ENCODE results near the gene TIPARP. TPM values are rescaled to one million over a fixed set of nuclear protein-coding genes. Genes with fewer than 3 reads are reported as not detected.
A peak's percentile ranks its signal among the peaks of the same experiment; 100 is the strongest.

Gene TIPARP
- total and polyA plus RNA-seq, 7 experiments from 2014 or later: 4.2 to 66.6 (median 63.6) TPM

DNA sequence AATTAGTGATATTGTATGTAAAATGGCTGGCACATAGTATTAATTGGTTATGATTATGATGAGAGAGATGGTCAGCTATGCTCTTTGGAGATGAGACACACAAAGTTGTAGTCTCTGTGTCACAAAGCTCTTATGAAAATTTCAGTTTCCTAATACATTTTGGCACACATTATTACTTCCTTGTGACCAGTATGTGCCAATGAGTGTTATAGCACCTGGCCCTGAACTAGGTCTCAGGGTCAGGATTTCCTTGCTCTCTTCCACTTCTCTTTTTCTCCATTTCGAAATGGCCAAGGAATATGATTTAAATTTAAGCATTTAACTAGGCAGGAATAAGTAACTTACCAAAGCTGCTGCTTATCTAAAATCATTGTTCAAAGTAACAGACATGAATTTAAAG is 28.0 kb downstream of the TIPARP start:
- intact Hi-C loops (cut with micrococcal nuclease): no loop called here
- POLR2A ChIA-PET: no interaction called here

GRCh38 chr3:156704370-156705036 is 30.1 kb downstream of the TIPARP start:
- H3K27ac ChIP-seq (ENCODE audit: low read depth, low read length): no peak overlapping the region
- CTCF ChIA-PET: no interaction called here
- peaks cover 0 to 22% (median 10%) of the 10 kb centered on the region in 3 experiments for H3K36me3 ChIP-seq (ENCODE audit: control insufficient read depth in 2 of 3, insufficient read depth in 3 of 3, low read length in 3 of 3)
- Mint-ChIP-seq H3K4me3 (no peak overlapping the region), H3K4me1 (peaks cover 0 to 58% (median 7%) of the 10 kb centered on the region in 7 donors), H3K36me3 (peaks cover 0 to 56% (median 14%) of the 10 kb centered on the region in 5 donors), H3K9me3 (no peaks in the 10 kb centered on the region), H3K27ac (peak overlapping the region in 3 of 9 donors; percentile 3 to 31 (median 17)), H3K27me3 (no peaks in the 10 kb centered on the region)
- no peak overlapping the region for H3K4me3 ChIP-seq (ENCODE audit: low read length)
- intact Hi-C loops (cut with micrococcal nuclease): loop anchor here in 1 of 2 donors (5.0 kb wide), 1 partner anchor 108 kb away; no protein-coding TSS in a partner anchor
- no peaks in the 10 kb centered on the region for H3K9me3 ChIP-seq (ENCODE audit: control insufficient read depth in 2 of 3, low read length in 3 of 3)
- POLR2A ChIA-PET: no interaction called here
- no peak for ATAC-seq
- no peak for DNase-seq
- H3K4me1 ChIP-seq (ENCODE audit: control insufficient read depth in 2 of 2, insufficient read depth in 2 of 2, low read length in 2 of 2): no peaks in the 10 kb centered on the region
- H3K27me3 ChIP-seq (ENCODE audit: control insufficient read depth in 2 of 2, insufficient read depth in 2 of 2, low read length in 2 of 2): no peaks in the 10 kb centered on the region

More for the DNA sequence above, 28.0 kb downstream of the TIPARP start:
- ATAC-seq (no peak), DNase-seq (no peak)
- H3K27ac Mint-ChIP-seq: peak overlapping the region in 1 of 9 donors; percentile 67
- Histone ChIP-seq H3K4me3 (ENCODE audit: low read length) (no peak overlapping the region), H3K27me3 (ENCODE audit: control insufficient read depth in 2 of 2, insufficient read depth in 2 of 2, low read length in 2 of 2) (no peaks in the 10 kb centered on the region), H3K27ac (ENCODE audit: low read depth, low read length) (no peak overlapping the region), H3K9me3 (ENCODE audit: control insufficient read depth in 2 of 3, low read length in 3 of 3) (no peaks in the 10 kb centered on the region), H3K36me3 (ENCODE audit: control insufficient read depth in 2 of 3, insufficient read depth in 3 of 3, low read length in 3 of 3) (peaks cover 0 to 25% (median 10%) of the 10 kb centered on the region in 3 experiments), H3K4me1 (ENCODE audit: control insufficient read depth in 2 of 2, insufficient read depth in 2 of 2, low read length in 2 of 2) (no peaks in the 10 kb centered on the region)
- peaks cover 0 to 68% (median 9%) of the 10 kb centered on the region in 7 donors for H3K4me1 Mint-ChIP-seq
- no peaks in the 10 kb centered on the region for H3K9me3 Mint-ChIP-seq
- H3K4me3 Mint-ChIP-seq: no peak overlapping the region
- H3K36me3 Mint-ChIP-seq: peaks cover 4 to 67% (median 24%) of the 10 kb centered on the region in 5 donors
- CTCF ChIA-PET: interaction anchor here (0.6 to 0.8 kb wide), 2 partner anchors 137 to 384 kb away, joined by 3 read pairs; no protein-coding TSS in a partner anchor
- no peaks in the 10 kb centered on the region for H3K27me3 Mint-ChIP-seq

DNA sequence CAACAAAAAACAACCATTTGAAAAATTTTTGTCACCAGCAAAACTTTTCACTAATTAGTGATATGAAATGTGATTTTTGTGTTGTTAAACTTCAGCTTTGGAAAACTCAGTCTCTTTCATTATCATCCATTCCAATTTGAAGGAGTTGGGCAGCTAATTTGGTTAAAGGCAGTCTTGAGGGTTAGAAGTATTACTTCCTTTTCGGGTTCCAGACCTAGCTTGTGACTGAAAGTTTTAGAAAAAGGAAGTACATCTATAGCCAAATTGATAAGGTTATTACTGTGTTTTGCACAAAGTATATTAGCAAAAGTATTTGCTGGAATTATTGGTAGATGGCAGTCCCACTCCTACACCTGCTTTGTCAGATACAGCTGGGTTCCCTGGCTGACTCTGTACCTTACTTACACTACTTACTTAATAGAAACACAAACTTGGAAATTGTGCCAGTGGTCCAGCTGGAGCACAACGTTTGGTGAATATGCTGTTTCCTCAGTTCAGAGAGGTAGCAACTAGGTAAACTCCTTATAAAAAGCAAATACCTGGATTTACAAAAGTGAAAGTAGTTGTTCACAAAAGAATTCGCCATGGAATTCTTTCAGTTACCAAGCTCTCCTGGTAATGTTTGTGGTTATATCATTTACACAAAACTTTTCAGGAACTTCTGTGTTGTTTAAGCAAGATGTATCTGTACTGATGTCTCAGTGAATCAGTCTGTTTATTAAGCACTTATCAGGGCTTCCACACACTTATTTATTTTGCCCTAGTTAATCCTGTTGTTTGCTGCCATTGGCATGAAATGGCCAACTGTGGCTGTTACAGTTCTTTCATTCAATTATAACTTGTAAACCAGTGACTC is 31.6 kb downstream of the TIPARP start:
- Histone ChIP-seq H3K9me3 (ENCODE audit: control insufficient read depth in 2 of 3, low read length in 3 of 3) (no peaks in the 10 kb centered on the region), H3K4me1 (ENCODE audit: control insufficient read depth in 2 of 2, insufficient read depth in 2 of 2, low read length in 2 of 2) (no peaks in the 10 kb centered on the region), H3K36me3 (ENCODE audit: control insufficient read depth in 2 of 3, insufficient read depth in 3 of 3, low read length in 3 of 3) (peaks cover 4 to 19% (median 10%) of the 10 kb centered on the region in 3 experiments), H3K27me3 (ENCODE audit: control insufficient read depth in 2 of 2, insufficient read depth in 2 of 2, low read length in 2 of 2) (no peaks in the 10 kb centered on the region), H3K27ac (ENCODE audit: low read depth, low read length) (no peak overlapping the region), H3K4me3 (ENCODE audit: low read length) (no peak overlapping the region)
- CTCF ChIA-PET: no interaction called here
- DNase-seq (no peak), ATAC-seq (peak; percentile 57)
- POLR2A ChIA-PET: no interaction called here
- intact Hi-C loops (cut with micrococcal nuclease): loop anchor here in 1 of 2 donors (5.0 kb wide), 1 partner anchor 106 kb away; no protein-coding TSS in a partner anchor
- peaks cover 0 to 51% (median 16%) of the 10 kb centered on the region in 5 donors for H3K36me3 Mint-ChIP-seq
- H3K9me3 Mint-ChIP-seq: peaks cover 0 to 2% (median 0%) of the 10 kb centered on the region in 11 donors
- H3K27ac Mint-ChIP-seq: no peak overlapping the region
- H3K4me3 Mint-ChIP-seq: no peak overlapping the region
- H3K27me3 Mint-ChIP-seq: no peaks in the 10 kb centered on the region
- peaks cover 0 to 55% (median 7%) of the 10 kb centered on the region in 7 donors for H3K4me1 Mint-ChIP-seq

DNA sequence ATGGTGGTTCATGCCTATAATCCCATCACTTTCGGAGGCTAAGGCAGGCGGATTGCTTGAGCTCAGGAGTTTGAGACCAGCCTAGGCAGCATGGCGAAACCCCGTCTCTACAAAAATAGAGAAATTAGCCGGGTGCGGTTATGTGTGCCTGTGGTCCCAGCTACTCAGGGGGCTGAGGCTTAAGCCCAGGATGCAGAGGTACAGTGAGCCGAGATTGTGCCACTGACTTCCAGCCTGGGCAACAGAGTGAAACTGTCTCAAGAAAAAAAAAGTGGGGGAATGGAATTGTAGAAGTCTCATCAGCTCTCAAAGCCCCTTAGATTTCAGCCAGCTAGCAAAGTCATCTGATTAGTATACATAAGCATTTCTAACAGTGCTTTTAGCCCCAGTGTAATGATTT is 33.2 kb downstream of the TIPARP start:
- Mint-ChIP-seq H3K9me3 (peaks cover 0 to 2% (median 0%) of the 10 kb centered on the region in 11 donors), H3K27me3 (no peaks in the 10 kb centered on the region), H3K4me1 (peaks cover 0 to 42% (median 7%) of the 10 kb centered on the region in 7 donors), H3K27ac (peak overlapping the region in 1 of 9 donors; percentile 59), H3K36me3 (peaks cover 0 to 47% (median 16%) of the 10 kb centered on the region in 5 donors), H3K4me3 (no peak overlapping the region)
- Histone ChIP-seq H3K4me3 (ENCODE audit: low read length) (no peak overlapping the region), H3K9me3 (ENCODE audit: control insufficient read depth in 2 of 3, low read length in 3 of 3) (no peaks in the 10 kb centered on the region), H3K27me3 (ENCODE audit: control insufficient read depth in 2 of 2, insufficient read depth in 2 of 2, low read length in 2 of 2) (no peaks in the 10 kb centered on the region), H3K36me3 (ENCODE audit: control insufficient read depth in 2 of 3, insufficient read depth in 3 of 3, low read length in 3 of 3) (peaks cover 4 to 19% (median 10%) of the 10 kb centered on the region in 3 experiments), H3K4me1 (ENCODE audit: control insufficient read depth in 2 of 2, insufficient read depth in 2 of 2, low read length in 2 of 2) (no peaks in the 10 kb centered on the region), H3K27ac (ENCODE audit: low read depth, low read length) (no peak overlapping the region)
- ATAC-seq (no peak), DNase-seq (no peak)
- CTCF ChIA-PET: no interaction called here
- POLR2A ChIA-PET: no interaction called here
- intact Hi-C loops (cut with micrococcal nuclease): loop anchor here in 1 of 2 donors (5.0 kb wide), 1 partner anchor 105 kb away; no protein-coding TSS in a partner anchor

GRCh38 chr3:156710429-156710828 is 36.0 kb downstream of the TIPARP start:
- POLR2A ChIA-PET: no interaction called here

GRCh38 chr3:156711113-156711512 is 36.7 kb downstream of the TIPARP start:
- H3K27ac Mint-ChIP-seq: peak overlapping the region in 1 of 9 donors; percentile 3
- Histone ChIP-seq H3K4me3 (ENCODE audit: low read length) (no peak overlapping the region), H3K4me1 (ENCODE audit: control insufficient read depth in 2 of 2, insufficient read depth in 2 of 2, low read length in 2 of 2) (no peaks in the 10 kb centered on the region), H3K36me3 (ENCODE audit: control insufficient read depth in 2 of 3, insufficient read depth in 3 of 3, low read length in 3 of 3) (peaks cover 0 to 4% (median 0%) of the 10 kb centered on the region in 3 experiments), H3K9me3 (ENCODE audit: control insufficient read depth in 2 of 3, low read length in 3 of 3) (no peaks in the 10 kb centered on the region), H3K27me3 (ENCODE audit: control insufficient read depth in 2 of 2, insufficient read depth in 2 of 2, low read length in 2 of 2) (no peaks in the 10 kb centered on the region), H3K27ac (ENCODE audit: low read depth, low read length) (no peak overlapping the region)
- H3K9me3 Mint-ChIP-seq: peaks cover 0 to 2% (median 0%) of the 10 kb centered on the region in 11 donors
- peaks cover 0 to 18% (median 0%) of the 10 kb centered on the region in 7 donors for H3K4me1 Mint-ChIP-seq
- CTCF ChIA-PET: no interaction called here
- DNase-seq (no peak), ATAC-seq (no peak)
- H3K4me3 Mint-ChIP-seq: no peak overlapping the region
- POLR2A ChIA-PET: no interaction called here
- H3K27me3 Mint-ChIP-seq: no peaks in the 10 kb centered on the region
- intact Hi-C loops (cut with micrococcal nuclease): no loop called here
- H3K36me3 Mint-ChIP-seq: peaks cover 0 to 47% (median 13%) of the 10 kb centered on the region in 5 donors

More at GRCh38 chr3:156710429-156710828, 36.0 kb downstream of the TIPARP start:
- Mint-ChIP-seq H3K36me3 (peaks cover 0 to 45% (median 13%) of the 10 kb centered on the region in 5 donors), H3K27ac (no peak overlapping the region), H3K4me3 (no peak overlapping the region), H3K9me3 (peaks cover 0 to 2% (median 0%) of the 10 kb centered on the region in 11 donors), H3K27me3 (no peaks in the 10 kb centered on the region), H3K4me1 (peaks cover 0 to 24% (median 0%) of the 10 kb centered on the region in 7 donors)
- Histone ChIP-seq H3K9me3 (ENCODE audit: control insufficient read depth in 2 of 3, low read length in 3 of 3) (no peaks in the 10 kb centered on the region), H3K4me3 (ENCODE audit: low read length) (no peak overlapping the region), H3K36me3 (ENCODE audit: control insufficient read depth in 2 of 3, insufficient read depth in 3 of 3, low read length in 3 of 3) (peaks cover 0 to 5% (median 4%) of the 10 kb centered on the region in 3 experiments), H3K27me3 (ENCODE audit: control insufficient read depth in 2 of 2, insufficient read depth in 2 of 2, low read length in 2 of 2) (no peaks in the 10 kb centered on the region), H3K27ac (ENCODE audit: low read depth, low read length) (no peak overlapping the region), H3K4me1 (ENCODE audit: control insufficient read depth in 2 of 2, insufficient read depth in 2 of 2, low read length in 2 of 2) (no peaks in the 10 kb centered on the region)
- CTCF ChIA-PET: no interaction called here
- no peak for DNase-seq
- intact Hi-C loops (cut with micrococcal nuclease): no loop called here
- no peak for ATAC-seq
